Limb (tissue), 2 donors: ENCODE results near the gene KRT222.

ENCODE experiments used
- DNase-seq, 2 donors: peaks; one replicate each; pipeline ENCODE4 v3.0.0-alpha.2; 2016; ENCODE audit errors: extremely low spot score in 2 of 2

KRT222 gene

DNA sequence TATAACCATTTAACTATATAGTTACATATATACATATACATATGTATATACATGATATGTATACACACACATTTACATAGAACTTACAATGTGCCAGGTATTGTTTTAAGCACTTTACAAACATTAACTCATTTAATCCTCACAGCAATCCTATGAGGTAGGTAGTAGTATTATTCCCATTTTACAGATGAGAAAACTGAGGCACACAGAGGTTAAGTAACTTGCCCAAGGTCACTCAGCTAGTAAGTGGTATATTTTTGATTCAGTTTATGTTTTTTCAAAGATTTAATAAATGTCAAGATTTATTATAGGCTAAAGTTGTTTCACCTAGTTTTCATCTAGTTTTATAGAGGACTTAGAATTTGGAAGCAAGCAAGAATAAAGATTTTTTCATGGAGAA, 6.6 kb downstream of the KRT222 start:
- no peak for DNase-seq

DNA sequence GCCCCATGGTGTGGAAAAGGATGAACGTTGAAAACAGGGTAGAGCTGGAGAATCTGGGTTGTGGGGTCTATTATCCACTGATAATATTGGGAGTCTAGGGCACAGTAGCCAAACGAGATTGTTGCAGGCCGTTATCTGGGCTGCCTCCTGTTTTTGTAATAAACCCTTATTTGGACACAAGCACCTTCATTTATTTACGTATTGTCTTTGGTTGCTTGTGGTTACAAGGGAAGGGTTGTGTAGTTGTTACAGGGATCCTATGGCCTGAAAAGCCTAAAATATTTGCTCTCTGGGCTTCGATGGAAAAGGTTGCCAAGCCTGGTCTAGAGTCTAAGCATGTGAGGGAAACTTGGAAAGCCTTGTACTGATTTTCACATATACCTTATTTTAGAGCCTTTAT, 13.0 kb downstream of the KRT222 start:
- no peak for DNase-seq

DNA sequence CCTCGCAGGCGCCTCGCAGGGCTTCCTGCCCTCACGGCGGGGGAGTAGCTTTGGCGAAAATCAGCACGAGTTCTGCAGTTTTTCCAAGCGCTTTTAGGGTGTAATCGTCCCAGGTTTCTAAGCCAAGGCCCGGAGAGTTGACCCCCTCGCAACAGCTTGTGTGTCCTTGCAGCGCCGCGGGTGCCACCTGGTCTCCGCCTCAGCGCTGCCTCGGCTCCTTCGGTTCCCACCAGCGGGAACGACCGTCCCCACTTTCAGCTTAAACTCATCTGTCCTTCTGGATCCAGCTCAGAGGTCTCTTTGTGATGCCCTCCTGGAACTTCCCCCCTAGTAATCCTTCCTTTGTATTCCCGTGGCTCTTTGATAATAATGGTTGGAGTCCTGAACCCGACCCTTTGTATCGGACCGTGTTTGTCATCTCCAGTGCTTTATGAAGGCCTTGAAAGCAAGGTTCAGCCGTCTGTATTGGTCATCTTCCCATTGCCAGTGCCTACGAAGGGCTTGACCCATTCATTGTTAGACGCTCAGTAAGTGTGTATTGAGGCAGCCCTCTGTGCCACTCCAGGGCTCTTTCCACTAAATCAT, 16.5 kb downstream of the KRT222 start:
- peak in 1 of 2 donors; percentile 30 for DNase-seq

DNA sequence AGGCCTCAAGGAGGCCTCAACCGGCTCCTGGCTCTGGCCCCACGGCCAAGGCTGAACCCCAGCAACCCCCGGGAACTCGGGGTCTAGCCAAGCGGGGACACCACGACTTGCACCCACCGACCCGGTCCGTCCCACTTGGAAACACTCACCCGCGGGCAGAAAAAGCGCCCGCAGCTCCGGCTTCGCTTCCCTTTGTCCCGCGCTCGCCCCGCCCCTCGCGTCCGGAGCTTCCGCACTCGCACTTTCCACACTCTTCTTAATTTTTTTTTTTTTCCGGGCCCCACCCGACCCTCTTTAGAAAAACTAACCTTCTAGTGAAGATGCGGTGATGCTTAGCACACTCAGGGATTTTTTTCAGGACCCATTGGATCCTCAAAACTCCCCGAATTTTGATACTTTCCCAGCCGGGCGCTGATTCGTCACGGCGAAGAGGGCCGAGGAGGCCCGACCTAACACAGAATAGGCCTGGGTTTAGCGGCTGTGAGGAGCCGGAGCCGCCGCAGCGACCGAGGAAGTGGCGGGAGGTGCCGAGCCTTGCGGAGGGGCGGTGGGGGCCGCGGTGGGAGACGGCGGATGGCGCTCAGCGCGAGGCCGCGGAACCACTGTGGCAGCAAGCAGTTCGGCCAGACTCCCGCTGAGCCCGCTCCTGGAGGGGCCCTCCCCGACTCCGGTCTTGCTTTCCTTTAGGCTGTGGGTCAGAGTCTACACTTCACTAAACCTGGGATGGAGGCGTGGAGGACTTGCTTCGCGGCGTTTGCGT, 17.2 kb downstream of the KRT222 start, which contains the start of gene SMARCE1:
Gene SMARCE1 (minus strand): TSS at position 195 of the 760 bp plus-strand sequence. CDS start 2,016 bp downstream, outside the sequence.
- peak; percentile 64 to 89 for DNase-seq

- DNase-seq: peak in 1 of 2 donors; percentile 19
Observed at GRCh38 chr17:40646791-40647623, 18.0 kb downstream of the KRT222 start.

DNA sequence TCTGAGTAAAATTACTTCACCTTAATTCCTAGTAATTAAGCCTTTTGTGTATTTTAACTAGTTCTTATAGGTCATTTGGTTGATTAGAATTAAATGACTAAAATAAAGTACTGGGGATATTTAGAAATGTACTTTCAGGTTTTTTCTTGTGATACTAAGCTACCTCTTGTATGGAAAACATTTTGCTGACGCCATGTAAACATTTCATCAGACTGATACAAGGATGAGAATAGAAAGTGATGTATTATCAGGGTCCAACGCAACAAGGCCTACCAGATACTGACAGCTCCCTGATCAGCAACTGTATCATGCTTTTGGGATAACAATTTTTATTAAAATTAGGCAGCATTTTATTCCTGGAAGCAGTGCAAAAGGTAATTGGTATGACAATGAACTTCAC, 19.0 kb downstream of the KRT222 start:
- no peak for DNase-seq

DNA sequence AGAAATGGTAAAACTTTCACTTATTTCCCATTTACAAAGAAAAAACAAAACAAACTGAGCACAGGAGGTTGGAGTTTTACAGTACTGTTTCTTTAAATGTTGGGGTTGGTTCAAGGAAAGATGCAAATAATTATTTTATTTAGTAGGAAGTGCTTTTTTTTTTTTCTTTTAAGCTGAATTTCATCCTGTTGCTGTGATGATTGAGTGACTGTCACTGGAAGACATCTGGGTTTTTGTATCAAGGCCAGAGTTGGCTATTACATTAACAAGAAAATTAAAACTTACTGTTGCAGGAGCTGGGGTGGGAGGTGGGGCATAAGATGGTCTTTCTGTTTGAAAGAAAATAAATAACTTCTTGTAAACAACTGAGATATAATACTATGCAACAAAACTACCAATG, 19.7 kb downstream of the KRT222 start:
- DNase-seq: no peak

DNA sequence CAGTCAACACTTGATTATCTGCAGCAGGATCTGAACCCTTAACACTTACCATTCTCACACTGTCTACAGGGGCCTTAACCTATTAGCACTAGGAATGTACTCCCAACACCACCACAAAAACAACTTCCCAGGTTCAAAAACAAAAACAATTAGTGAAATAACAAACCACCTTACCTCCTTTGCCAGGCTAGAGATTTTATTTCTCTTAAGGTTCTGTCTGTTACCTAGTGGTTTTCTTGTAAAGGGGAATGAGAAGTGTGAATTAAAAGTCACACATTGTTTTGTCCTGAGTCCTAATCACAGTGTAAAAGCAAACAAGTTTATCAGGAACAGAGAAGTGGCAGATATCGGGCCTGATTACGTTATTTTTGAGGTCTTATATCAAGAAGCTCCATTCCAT, 27.0 kb downstream of the KRT222 start:
- DNase-seq: no peak

DNA sequence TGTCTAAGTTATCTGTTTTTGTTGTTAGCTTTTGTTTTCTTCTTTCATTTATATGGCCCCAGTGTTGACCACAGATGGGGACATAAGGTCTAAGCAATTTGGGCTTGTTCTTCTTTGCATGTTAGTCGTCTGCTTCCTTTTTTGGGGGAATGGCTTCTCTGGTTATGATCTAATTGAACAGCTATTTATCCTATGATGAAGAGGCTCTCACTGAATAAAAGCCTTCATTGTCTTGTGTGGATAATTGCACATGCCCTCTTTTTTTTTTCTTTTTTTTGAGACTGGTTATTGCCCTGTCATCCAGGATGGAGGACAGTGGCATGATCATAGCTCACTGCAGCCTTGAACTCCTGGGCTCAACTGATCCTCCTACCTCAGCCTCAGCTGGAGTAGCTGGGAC, 31.1 kb downstream of the KRT222 start:
- DNase-seq: no peak

- DNase-seq: no peak
Observed at GRCh38 chr17:40632216-40632615, 32.8 kb downstream of the KRT222 start.

GRCh38 chr17:40629842-40630241, 35.1 kb downstream of the KRT222 start:
- DNase-seq: no peak

- DNase-seq: no peak
Observed at GRCh38 chr17:40625311-40625710, 39.7 kb downstream of the KRT222 start.

DNA sequence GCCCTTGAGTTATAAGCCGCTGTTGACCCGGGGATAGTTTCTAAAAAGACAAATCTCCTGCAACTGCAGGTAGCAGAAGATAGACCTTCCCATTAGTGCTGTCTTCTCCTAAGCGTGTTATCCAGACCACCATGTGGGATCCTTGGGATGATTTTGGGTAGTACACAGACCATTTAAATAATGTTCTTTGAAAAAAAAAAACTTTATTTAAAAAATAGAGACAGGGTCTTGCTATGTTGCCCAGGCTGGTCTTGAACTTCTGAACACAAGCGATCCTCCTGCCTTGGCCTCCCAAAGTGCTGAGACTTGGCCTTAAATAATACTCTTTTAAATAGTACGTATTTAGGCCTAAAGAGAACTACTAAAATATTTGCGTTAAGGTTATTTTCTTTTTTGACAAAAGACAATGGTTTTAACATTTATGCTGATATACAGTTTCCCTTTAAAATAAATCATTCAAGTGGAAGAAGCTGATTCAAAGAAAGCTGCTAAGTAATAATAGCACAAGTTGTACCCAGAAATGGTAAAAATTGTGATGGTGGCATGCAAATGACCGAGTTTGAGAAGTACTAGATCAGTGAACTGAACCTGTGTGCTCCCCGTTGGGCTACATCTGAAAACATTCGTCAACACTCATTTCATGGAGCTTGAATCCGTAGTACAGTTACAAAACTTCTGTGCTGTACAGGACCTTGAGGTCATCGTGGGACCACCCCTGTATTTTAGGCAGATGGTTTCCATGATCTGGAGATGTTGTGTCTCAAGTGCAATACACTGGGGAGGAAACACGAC, 41.4 kb downstream of the KRT222 start:
- DNase-seq: no peak

- DNase-seq: no peak
Observed at GRCh38 chr17:40622509-40622928, 42.5 kb downstream of the KRT222 start.

DNA sequence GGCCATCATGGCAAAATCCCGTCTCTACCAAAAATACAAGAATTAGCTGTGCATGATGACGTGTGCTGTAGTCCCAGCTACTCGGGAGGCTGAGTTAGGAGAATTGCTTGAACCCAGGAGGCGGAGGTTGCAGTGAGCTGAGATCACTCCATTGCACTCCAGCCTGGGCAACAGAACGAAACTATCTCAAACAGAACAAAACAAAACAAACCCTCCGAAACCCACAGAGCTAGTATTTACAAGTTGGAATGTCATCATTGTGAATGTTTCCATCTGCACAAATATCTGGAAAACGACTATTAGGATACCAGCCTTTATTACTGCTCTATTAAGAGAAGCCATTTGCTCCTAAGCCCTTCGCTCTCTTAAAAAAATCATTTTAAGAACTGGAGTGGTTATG, 43.4 kb downstream of the KRT222 start:
- DNase-seq: no peak

GRCh38 chr17:40621019-40621418, 44.0 kb downstream of the KRT222 start:
- DNase-seq: no peak

GRCh38 chr17:40618754-40619625, 46.0 kb downstream of the KRT222 start:
- no peak for DNase-seq

- DNase-seq: no peak
Observed at GRCh38 chr17:40617678-40618240, 47.2 kb downstream of the KRT222 start.

GRCh38 chr17:40616592-40616991, 48.4 kb downstream of the KRT222 start:
- no peak for DNase-seq

DNA sequence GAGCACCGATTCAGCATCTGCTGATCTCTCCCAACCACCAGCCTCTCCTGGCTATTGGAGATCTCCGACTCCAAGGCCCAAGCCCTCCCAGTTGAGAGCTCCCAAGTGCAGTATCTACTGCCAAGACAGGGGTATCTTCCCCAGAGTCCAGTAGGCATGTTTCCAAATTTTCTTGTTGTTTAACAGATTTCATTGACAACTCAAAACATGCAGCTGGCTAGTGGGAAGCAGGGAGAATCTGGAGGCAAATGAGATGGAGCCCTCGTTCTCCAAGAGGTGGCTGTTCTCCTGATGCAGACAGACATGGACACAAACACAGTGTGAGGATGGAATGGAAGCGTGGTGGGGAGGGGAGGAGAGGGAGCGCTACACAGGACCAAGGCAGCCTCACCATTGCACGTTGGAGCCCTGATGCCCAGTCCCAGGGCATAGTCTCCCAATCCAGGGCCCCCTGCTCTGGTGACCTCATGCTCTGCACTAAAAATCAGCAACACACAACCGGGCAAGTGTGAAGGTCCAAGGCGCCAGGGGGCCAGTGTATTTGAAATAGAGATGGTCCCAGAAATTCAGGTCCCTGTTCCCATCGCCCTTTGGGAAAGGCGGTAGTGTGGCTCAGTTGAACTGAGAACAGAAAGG, 49.0 kb downstream of the KRT222 start:
- DNase-seq: no peak
